K562 (cell line): ENCODE measurements around the gene RNF224. TPM values are rescaled to one million over a fixed set of nuclear protein-coding genes. Genes with fewer than 3 reads are reported as not detected.

Experiments
- CBX8 ChIP-seq: fragments of 200-600 bp; sonication (generic); IDR thresholded peaks from 2 replicates; pipeline ENCODE4 v1.6.1; 2012; ENCODE audit warnings: borderline replicate concordance, mixed run types, low read depth, mild to moderate bottlenecking, moderate library complexity, mixed read lengths, low read length, control low read depth, inconsistent platforms; ENCODE audit not compliant: poor library complexity, severe bottlenecking; ENCODE audit errors: extremely low read depth
- FOXJ2 ChIP-seq: fragments of 200-800 bp; sonication (Bioruptor generic); IDR thresholded peaks from 2 replicates; pipeline ENCODE4 v1.6.1; 2016; ENCODE audit warnings: missing genetic modification characterization, missing compliant biosample characterization
- HMG20A ChIP-seq: fragments of 450-650 bp; formaldehyde crosslinking; conservative IDR thresholded peaks from 2 replicates; pipeline ENCODE4 v1.4.0; 2020; ENCODE audit warnings: mild to moderate bottlenecking, mixed read lengths
- HNRNPLL ChIP-seq: fragments of 200-400 bp; formaldehyde crosslinking; IDR thresholded peaks from 2 replicates; pipeline ENCODE4 v1.6.1; 2017; ENCODE audit warnings: low read length, low read depth, mild to moderate bottlenecking; ENCODE audit not compliant: poor library complexity, severe bottlenecking
- KLF6 ChIP-seq: fragments of 250-450 bp; sonication (Bioruptor Pico); IDR thresholded peaks from 2 replicates; pipeline ENCODE4 v1.4.0; 2020; ENCODE audit warnings: mild to moderate bottlenecking, moderate library complexity, borderline replicate concordance
- MEIS2 ChIP-seq: fragments of 450-650 bp; IDR thresholded peaks from 2 replicates; pipeline ENCODE4 v1.6.1; 2014; ENCODE audit warnings: mild to moderate bottlenecking; ENCODE audit not compliant: partially characterized antibody
- NFYB ChIP-seq: IDR thresholded peaks from 2 replicates; pipeline ENCODE4 v1.6.1; 2011; ENCODE audit warnings: mild to moderate bottlenecking, moderate library complexity; ENCODE audit not compliant: insufficient read length; ENCODE audit errors: extremely low read depth
- POLR2G ChIP-seq: fragments of 200-400 bp; formaldehyde crosslinking; IDR thresholded peaks from 2 replicates; pipeline ENCODE4 v1.6.1; 2017; ENCODE audit warnings: low read depth, mild to moderate bottlenecking, antibody characterized with exemption, low read length, moderate library complexity
- RBBP5 ChIP-seq: fragments of 200-600 bp; sonication (generic); IDR thresholded peaks from 2 replicates; pipeline ENCODE4 v1.6.1; 2012; ENCODE audit warnings: borderline replicate concordance, mild to moderate bottlenecking, low read length, control low read depth, inconsistent platforms; ENCODE audit not compliant: insufficient read depth, poor library complexity, severe bottlenecking
- RBM22 ChIP-seq: fragments of 200-400 bp; formaldehyde crosslinking; IDR thresholded peaks from 2 replicates; pipeline ENCODE4 v1.6.1; 2018; ENCODE audit warnings: low read length, low read depth; ENCODE audit not compliant: poor library complexity, severe bottlenecking
- RHOXF2B ChIP-seq: fragments of 250-450 bp; sonication (Bioruptor Pico); conservative IDR thresholded peaks from 2 replicates; pipeline ENCODE4 v1.5.1; 2021
- SPI1 ChIP-seq: IDR thresholded peaks from 2 replicates; pipeline ENCODE4 v1.6.1; 2011; ENCODE audit warnings: low read depth, low read length, control low read depth, borderline replicate concordance
- SREBF1 ChIP-seq: fragments of 150-350 bp; IDR thresholded peaks from 2 replicates; pipeline ENCODE4 v1.6.1; 2014; ENCODE audit warnings: antibody characterized with exemption, low read depth, low read length, borderline replicate concordance
- SRSF1 ChIP-seq: fragments of 200-400 bp; formaldehyde crosslinking; IDR thresholded peaks from 2 replicates; pipeline ENCODE4 v1.6.1; 2017; ENCODE audit warnings: mild to moderate bottlenecking, low read depth, low read length, moderate library complexity
- U2AF1 ChIP-seq: fragments of 200-400 bp; formaldehyde crosslinking; optimal IDR thresholded peaks from 2 replicates; pipeline ENCODE3; 2017; ENCODE audit warnings: mild to moderate bottlenecking, low read depth, low read length, moderate library complexity
- YBX1 ChIP-seq: fragments of 450-650 bp; IDR thresholded peaks from 2 replicates; pipeline ENCODE4 v1.7.1; 2016; ENCODE audit warnings: mild to moderate bottlenecking
- ZKSCAN3 ChIP-seq: fragments of 250-450 bp; sonication (Bioruptor Pico); IDR thresholded peaks from 2 replicates; pipeline ENCODE4 v1.4.0; 2020
- ZNF146 ChIP-seq: IDR thresholded peaks from one replicate; pipeline ENCODE4 v1.6.1; 2018; ENCODE audit warnings: missing compliant biosample characterization; ENCODE audit not compliant: unreplicated experiment
- ZNF165 ChIP-seq: fragments of 250-450 bp; sonication (Bioruptor Pico); IDR thresholded peaks from 2 replicates; pipeline ENCODE4 v1.4.0; 2020; ENCODE audit warnings: borderline replicate concordance
- ZNF174 ChIP-seq: fragments of 250-450 bp; sonication (Bioruptor Pico); IDR thresholded peaks from 2 replicates; pipeline ENCODE4 v1.4.0; 2020; ENCODE audit warnings: mild to moderate bottlenecking
- ZNF445 ChIP-seq: fragments of 250-450 bp; sonication (Bioruptor Pico); IDR thresholded peaks from 2 replicates; pipeline ENCODE4 v1.4.0; 2020; ENCODE audit warnings: low read depth, mild to moderate bottlenecking, moderate library complexity
- ZNF830 ChIP-seq: fragments of 250-450 bp; sonication (Bioruptor Pico); IDR thresholded peaks from 2 replicates; pipeline ENCODE4 v1.5.0; 2021; ENCODE audit warnings: mild to moderate bottlenecking
- ZZZ3 ChIP-seq: fragments of 450-650 bp; IDR thresholded peaks from 2 replicates; pipeline ENCODE4 v1.6.1; 2016; ENCODE audit warnings: antibody characterized with exemption, mild to moderate bottlenecking, moderate library complexity
- polyA plus RNA-seq, 8 experiments: library from polyadenylated mRNA; depleted of rRNA in 4 of 8; stranded (reverse) in 5 of 8; unstranded in 3 of 8; fragments of >200 nt; fragmentation: Nextera tagmentation in 2 of 8; fragmentation: Illumina TruSeq in 1 of 8; extraction: Ambion mirVana in 2 of 8; extraction: Trizol in 1 of 8; gene quantifications; 2 replicates each; pipeline versions ENCODE4 v1.2.1 to v1.2.3, GENCODE V29; 2011 to 2014; ENCODE audit warnings: inconsistent platforms in 1 of 8, missing spikeins in 1 of 8
- total RNA-seq, 7 experiments: library from RNA; depleted of rRNA in 6 of 7; stranded (reverse); fragments of >200 nt in 6 of 7; fragmentation: Illumina TruSeq in 2 of 7; extraction: Trizol in 2 of 7; gene quantifications; 2 replicates each; pipeline versions ENCODE4 v1.2.1 to v1.2.3, GENCODE V29; 2011 to 2021; ENCODE audit warnings: low replicate concordance in 1 of 7
- TF ChIP-seq, protein P1 (sequence below): fragments of 450-650 bp; formaldehyde crosslinking; IDR thresholded peaks from 2 replicates; pipeline ENCODE4 v1.4.0; 2020; ENCODE audit warnings: mild to moderate bottlenecking, moderate library complexity
- TF ChIP-seq, protein P2 (sequence below), 2 experiments: IDR thresholded peaks in 1 of 2; conservative IDR thresholded peaks in 1 of 2; 2 replicates each; pipeline ENCODE4 v1.6.1; 2016; ENCODE audit warnings: low read depth in 2 of 2, mild to moderate bottlenecking in 1 of 2, missing compliant biosample characterization in 1 of 2, missing genetic modification characterization in 1 of 2, moderate library complexity in 1 of 2

The RNF224 gene
- total and polyA plus RNA-seq, 9 of the 15 experiments (the other 6 are each of a cell fraction or from before 2014, with no cell fraction given), result not detected

DNA sequence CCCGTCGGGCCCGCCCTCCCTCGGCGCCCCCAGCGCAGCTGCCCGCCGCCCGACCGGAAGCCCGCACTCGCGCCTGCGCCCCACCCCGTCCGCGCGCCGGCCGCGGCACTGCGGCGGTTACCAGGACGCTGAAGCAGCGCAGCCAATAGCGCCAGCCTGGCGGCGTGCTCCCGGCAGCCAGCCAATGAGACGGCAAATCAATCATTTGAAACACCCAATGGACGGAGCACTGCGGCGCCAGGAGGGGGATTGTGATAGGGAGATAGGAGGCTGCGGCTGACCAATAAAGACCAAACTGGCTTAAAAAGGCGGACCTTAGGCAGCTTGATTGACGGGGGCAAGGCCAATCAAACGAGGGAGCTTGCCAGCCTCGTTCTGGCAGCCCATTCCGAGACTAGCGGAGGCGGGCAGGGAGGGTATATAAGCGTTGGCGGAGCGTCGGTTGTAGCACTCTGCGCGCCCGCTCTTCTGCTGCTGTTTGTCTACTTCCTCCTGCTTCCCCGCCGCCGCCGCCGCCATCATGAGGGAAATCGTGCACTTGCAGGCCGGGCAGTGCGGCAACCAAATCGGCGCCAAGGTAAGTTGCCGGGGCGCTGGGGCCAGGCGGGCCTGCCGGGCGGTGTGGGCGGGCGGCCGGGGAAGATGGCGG is 13.7 kb downstream of the RNF224 start, which contains the start of gene TUBB4B (continued):
- TF ChIP-seq, protein P1, sequence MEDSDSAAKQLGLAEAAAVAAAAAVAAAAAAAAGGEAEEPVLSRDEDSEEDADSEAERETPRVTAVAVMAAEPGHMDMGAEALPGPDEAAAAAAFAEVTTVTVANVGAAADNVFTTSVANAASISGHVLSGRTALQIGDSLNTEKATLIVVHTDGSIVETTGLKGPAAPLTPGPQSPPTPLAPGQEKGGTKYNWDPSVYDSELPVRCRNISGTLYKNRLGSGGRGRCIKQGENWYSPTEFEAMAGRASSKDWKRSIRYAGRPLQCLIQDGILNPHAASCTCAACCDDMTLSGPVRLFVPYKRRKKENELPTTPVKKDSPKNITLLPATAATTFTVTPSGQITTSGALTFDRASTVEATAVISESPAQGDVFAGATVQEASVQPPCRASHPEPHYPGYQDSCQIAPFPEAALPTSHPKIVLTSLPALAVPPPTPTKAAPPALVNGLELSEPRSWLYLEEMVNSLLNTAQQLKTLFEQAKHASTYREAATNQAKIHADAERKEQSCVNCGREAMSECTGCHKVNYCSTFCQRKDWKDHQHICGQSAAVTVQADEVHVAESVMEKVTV (CRISPR knock-in tag), result no peak
- TF ChIP-seq ZNF830 (CRISPR knock-in tag), result no peak
- TF ChIP-seq ZNF146 (CRISPR knock-in tag), result no peak
- TF ChIP-seq RBBP5, result no peak
- TF ChIP-seq U2AF1, result peak; percentile 72
- TF ChIP-seq CBX8, result no peak
- 0 out of 2 replicates have a peak, but pooled peaks have one; percentile 26 for TF ChIP-seq SREBF1
- TF ChIP-seq FOXJ2 (tag), result no peak
- TF ChIP-seq HMG20A, result no peak
- TF ChIP-seq YBX1, result no peak
- no peak for TF ChIP-seq ZNF165 (CRISPR knock-in tag)
- no peak for TF ChIP-seq KLF6
- peak; percentile 95 for TF ChIP-seq POLR2G
- TF ChIP-seq RBM22, result peak; percentile 94
- peak; percentile 97 for TF ChIP-seq NFYB
- TF ChIP-seq SPI1, result no peak
- TF ChIP-seq ZNF445 (CRISPR knock-in tag), result no peak
- peak; percentile 88 for TF ChIP-seq MEIS2
- no peak for TF ChIP-seq SRSF1
- no peak for TF ChIP-seq ZZZ3
- TF ChIP-seq, protein P2, sequence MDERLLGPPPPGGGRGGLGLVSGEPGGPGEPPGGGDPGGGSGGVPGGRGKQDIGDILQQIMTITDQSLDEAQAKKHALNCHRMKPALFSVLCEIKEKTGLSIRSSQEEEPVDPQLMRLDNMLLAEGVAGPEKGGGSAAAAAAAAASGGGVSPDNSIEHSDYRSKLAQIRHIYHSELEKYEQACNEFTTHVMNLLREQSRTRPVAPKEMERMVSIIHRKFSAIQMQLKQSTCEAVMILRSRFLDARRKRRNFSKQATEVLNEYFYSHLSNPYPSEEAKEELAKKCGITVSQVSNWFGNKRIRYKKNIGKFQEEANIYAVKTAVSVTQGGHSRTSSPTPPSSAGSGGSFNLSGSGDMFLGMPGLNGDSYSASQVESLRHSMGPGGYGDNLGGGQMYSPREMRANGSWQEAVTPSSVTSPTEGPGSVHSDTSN (CRISPR knock-in tag; IDR thresholded peaks at IDR 0.05; ENCODE audit: low read depth), result peak; percentile 99
- TF ChIP-seq, protein P2 (tag; conservative IDR thresholded peaks at IDR 0.05; ENCODE audit: low read depth), result peak; percentile 100
- peak; percentile 89 for TF ChIP-seq HNRNPLL
- TF ChIP-seq RHOXF2B (CRISPR knock-in tag), result no peak
- no peak for TF ChIP-seq ZNF174
- no peak for TF ChIP-seq ZKSCAN3 (CRISPR knock-in tag)
